HG03139 (cell line): ENCODE data around the gene MUC13.

Source experiments
- ATAC-seq: cut with Tn5 transposase; IDR thresholded peaks from one replicate; pipeline ENCODE4 v1.9.1; 2021; ENCODE audit not compliant: unreplicated experiment

Gene MUC13

GRCh38 chr3:124879337-124879680, 55.2 kb downstream of the MUC13 start:
- ATAC-seq: no peak

- ATAC-seq: no peak
Measured at GRCh38 chr3:124878561-124879336, 55.8 kb downstream of the MUC13 start.

GRCh38 chr3:124877674-124878073, 56.9 kb downstream of the MUC13 start:
- no peak for ATAC-seq

GRCh38 chr3:124876401-124876878, 58.1 kb downstream of the MUC13 start:
- no peak for ATAC-seq

- ATAC-seq: no peak
Measured at GRCh38 chr3:124873226-124873625, 61.3 kb downstream of the MUC13 start.

- ATAC-seq: no peak
Measured at GRCh38 chr3:124867511-124867910, 67.0 kb downstream of the MUC13 start.

GRCh38 chr3:124862006-124862405, 72.5 kb downstream of the MUC13 start:
- ATAC-seq: no peak

- no peak for ATAC-seq
Measured at GRCh38 chr3:124861041-124861440, 73.5 kb downstream of the MUC13 start.

GRCh38 chr3:124860599-124860998, 74.0 kb downstream of the MUC13 start:
- ATAC-seq: no peak

- no peak for ATAC-seq
Measured at GRCh38 chr3:124859025-124859424, 75.5 kb downstream of the MUC13 start.

GRCh38 chr3:124858275-124858674, 76.3 kb downstream of the MUC13 start:
- no peak for ATAC-seq

GRCh38 chr3:124856677-124857076, 77.9 kb downstream of the MUC13 start:
- ATAC-seq: no peak
